Gastroesophageal sphincter (tissue), 4 donors: Measurements from ENCODE around the gene ACADM. TPM values are rescaled to one million over a fixed set of nuclear protein-coding genes. Genes with fewer than 3 reads are reported as not detected.

Experiments
- ATAC-seq: fragments of 150-250 bp; one replicate; pipeline ENCODE4 v1.9.1; 2016; ENCODE audit warnings: mild to moderate bottlenecking, moderate library complexity
- H3K27ac ChIP-seq, 4 donors: fragments of 200-600 bp; sonication (generic) in 3 of 4; 1 replicate in 3 of 4; 2 replicates in 1 of 4; pipeline ENCODE4 v1.5.1; 2016 to 2019
- H3K27me3 ChIP-seq: fragments of 200-600 bp; sonication (generic); one replicate; pipeline ENCODE4 v1.5.1; 2019
- H3K36me3 ChIP-seq, 2 donors: fragments of 200-600 bp; sonication (generic); one replicate each; pipeline ENCODE4 v1.5.1; 2019; ENCODE audit warnings: control low read depth in 1 of 2
- H3K4me1 ChIP-seq, 3 donors: fragments of 200-600 bp; sonication (generic); 1 replicate in 2 of 3; 2 replicates in 1 of 3; pipeline ENCODE4 v1.5.1; 2016 to 2019; ENCODE audit warnings: control low read depth in 2 of 3
- H3K4me3 ChIP-seq, 2 donors: fragments of 200-600 bp; sonication (generic); one replicate each; pipeline ENCODE4 v1.5.1; 2019; ENCODE audit warnings: mild to moderate bottlenecking in 1 of 2, moderate library complexity in 1 of 2
- H3K9me3 ChIP-seq, 3 donors: fragments of 200-600 bp; sonication (generic); one replicate each; pipeline ENCODE4 v1.5.1; 2017 to 2019; ENCODE audit warnings: control low read depth in 2 of 3
- EP300 ChIP-seq: sonication (generic); formaldehyde crosslinking; IDR thresholded peaks from one replicate; pipeline ENCODE4 v1.6.1; 2017; ENCODE audit warnings: antibody characterized with exemption, mild to moderate bottlenecking
- POLR2A ChIP-seq, 2 donors: fragments of 450-650 bp; IDR thresholded peaks; one replicate each; pipeline ENCODE4 v1.6.1; 2017; ENCODE audit warnings: antibody characterized with exemption in 2 of 2, mild to moderate bottlenecking in 2 of 2, moderate library complexity in 1 of 2
- POLR2AphosphoS5 ChIP-seq: sonication (generic); formaldehyde crosslinking; IDR thresholded peaks from one replicate; pipeline ENCODE4 v1.6.1; 2017; ENCODE audit warnings: antibody characterized with exemption
- WGBS, 2 donors: methylation state at CpG; one replicate each; pipeline ENCODE4 v1.1.5; 2018; ENCODE audit warnings: low coverage in 1 of 2; 5-methylcytosine and 5-hydroxymethylcytosine counted together
- small RNA-seq, 4 donors: library from RNA; depleted of rRNA; stranded (forward); fragments of <200 nt; gene quantifications; one replicate each; pipeline ENCODE3, GENCODE V24; 2016
- total RNA-seq, 4 donors: library from RNA; depleted of rRNA; stranded (reverse); fragments of >200 nt; gene quantifications; one replicate each; pipeline ENCODE4 v1.1.0, GENCODE V29; 2016
- TF ChIP-seq, protein P1 (sequence below), 4 experiments: fragments of 200-600 bp in 2 of 4; fragments of 450-650 bp in 2 of 4; sonication (generic) in 1 of 4; IDR thresholded peaks; one replicate each; pipeline ENCODE4 v1.5.1; 2017 to 2019; ENCODE audit warnings: antibody characterized with exemption in 4 of 4, mild to moderate bottlenecking in 2 of 4, moderate library complexity in 2 of 4

The ACADM gene
- total RNA-seq, 4 donors from 2014 or later = 51.2 to 73.8 (median 66.3) TPM

- Histone ChIP-seq H3K27me3 (no peaks in the 10 kb centered on the region), H3K27ac (no peak overlapping the region), H3K4me3 (no peak overlapping the region), H3K9me3 (no peaks in the 10 kb centered on the region), H3K4me1 (no peaks in the 10 kb centered on the region), H3K36me3 (peaks cover 0 to 9% of the 10 kb centered on the region in 2 donors)
- TF ChIP-seq EP300 (no peak), POLR2A (IDR thresholded peaks at IDR 0.05) (no peak), POLR2AphosphoS5 (no peak)
- TF ChIP-seq, protein P1, sequence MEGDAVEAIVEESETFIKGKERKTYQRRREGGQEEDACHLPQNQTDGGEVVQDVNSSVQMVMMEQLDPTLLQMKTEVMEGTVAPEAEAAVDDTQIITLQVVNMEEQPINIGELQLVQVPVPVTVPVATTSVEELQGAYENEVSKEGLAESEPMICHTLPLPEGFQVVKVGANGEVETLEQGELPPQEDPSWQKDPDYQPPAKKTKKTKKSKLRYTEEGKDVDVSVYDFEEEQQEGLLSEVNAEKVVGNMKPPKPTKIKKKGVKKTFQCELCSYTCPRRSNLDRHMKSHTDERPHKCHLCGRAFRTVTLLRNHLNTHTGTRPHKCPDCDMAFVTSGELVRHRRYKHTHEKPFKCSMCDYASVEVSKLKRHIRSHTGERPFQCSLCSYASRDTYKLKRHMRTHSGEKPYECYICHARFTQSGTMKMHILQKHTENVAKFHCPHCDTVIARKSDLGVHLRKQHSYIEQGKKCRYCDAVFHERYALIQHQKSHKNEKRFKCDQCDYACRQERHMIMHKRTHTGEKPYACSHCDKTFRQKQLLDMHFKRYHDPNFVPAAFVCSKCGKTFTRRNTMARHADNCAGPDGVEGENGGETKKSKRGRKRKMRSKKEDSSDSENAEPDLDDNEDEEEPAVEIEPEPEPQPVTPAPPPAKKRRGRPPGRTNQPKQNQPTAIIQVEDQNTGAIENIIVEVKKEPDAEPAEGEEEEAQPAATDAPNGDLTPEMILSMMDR (IDR thresholded peaks at IDR 0.05) = no peak
- 57 to 67% methylated on average over 1 of the region's 1 CpG for WGBS, 2 donors
- no peak for ATAC-seq
These were observed 86.9 kb downstream of the ACADM start for GRCh38 chr1:75811211-75811981.

DNA sequence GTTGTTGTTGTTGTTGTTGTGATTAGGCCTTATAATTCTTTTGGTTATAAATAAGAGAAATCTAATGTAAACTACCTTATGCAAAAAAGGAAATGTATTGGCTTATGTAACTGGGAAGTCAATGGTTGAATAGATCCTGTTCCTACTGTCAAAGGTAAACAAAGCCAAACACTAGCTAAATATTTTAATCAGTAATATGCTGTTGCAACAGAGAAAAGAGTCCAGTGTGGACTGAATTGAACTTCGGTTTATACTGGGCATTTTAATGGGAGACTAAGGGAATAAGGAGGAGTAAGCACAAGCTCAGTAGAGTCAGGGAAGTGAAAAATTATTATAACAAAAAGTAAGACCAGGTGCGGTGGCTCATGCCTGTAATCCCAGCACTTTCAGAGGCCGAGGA lies 87.6 kb downstream of the ACADM start:
- H3K36me3 ChIP-seq = peaks cover 0 to 14% of the 10 kb centered on the region in 2 donors
- H3K4me3 ChIP-seq = no peak overlapping the region
- TF ChIP-seq POLR2AphosphoS5 (no peak), EP300 (no peak), POLR2A (IDR thresholded peaks at IDR 0.05) (no peak)
- TF ChIP-seq, protein P1 (IDR thresholded peaks at IDR 0.05) = no peak
- H3K9me3 ChIP-seq = no peaks in the 10 kb centered on the region
- no peak overlapping the region for H3K27ac ChIP-seq
- ATAC-seq = no peak
- WGBS, 2 donors = 81 to 87% methylated on average over 3 of the region's 3 CpGs
- no peaks in the 10 kb centered on the region for H3K4me1 ChIP-seq
- H3K27me3 ChIP-seq = no peaks in the 10 kb centered on the region

Small RNA genes within 50 kb of the gene (small RNA-seq; reads per million reads assigned to genes)
- gene SNORD45A = 0 reads per million in 4 donors
- 0 reads per million in 4 donors for gene SNORD45B
- gene SNORD45C = 0 reads per million in 4 donors

Other genes starting within 250 kb of the ACADM start
- gene SLC44A5, start 113.6 kb upstream of the ACADM start, total RNA-seq = 1 to 10 TPM in 1 of 4 donors, under 1 TPM in 3; 0.27 to 1.1 (median 0.42) TPM
- gene RABGGTB, start 61.5 kb downstream of the ACADM start, total RNA-seq = 10 to 100 TPM; 25.0 to 54.9 (median 46.9) TPM
- gene MSH4, start 72.2 kb downstream of the ACADM start, total RNA-seq = under 1 TPM in 2 of 4 donors, not detected in 2; 0.67 to 0.93 TPM
- not detected for gene ASB17, start 207.7 kb downstream of the ACADM start, total RNA-seq